Esophagus squamous epithelium (tissue), 4 donors: Measurements from ENCODE around the gene SLC1A3.

Experiments
- POLR2A ChIP-seq, 4 donors: fragments of 450-650 bp; IDR thresholded peaks; one replicate each; pipeline ENCODE4 v1.6.1; 2017; ENCODE audit warnings: antibody characterized with exemption in 4 of 4, mild to moderate bottlenecking in 4 of 4, moderate library complexity in 3 of 4
- TF ChIP-seq, protein P1 (sequence below), 6 experiments: fragments of 450-650 bp in 4 of 6; fragments of 200-600 bp in 2 of 6; sonication (generic) in 2 of 6; IDR thresholded peaks; one replicate each; pipeline ENCODE4 v1.5.1; 2016 to 2019; ENCODE audit warnings: antibody characterized with exemption in 6 of 6, mild to moderate bottlenecking in 4 of 6, moderate library complexity in 4 of 6

DNA sequence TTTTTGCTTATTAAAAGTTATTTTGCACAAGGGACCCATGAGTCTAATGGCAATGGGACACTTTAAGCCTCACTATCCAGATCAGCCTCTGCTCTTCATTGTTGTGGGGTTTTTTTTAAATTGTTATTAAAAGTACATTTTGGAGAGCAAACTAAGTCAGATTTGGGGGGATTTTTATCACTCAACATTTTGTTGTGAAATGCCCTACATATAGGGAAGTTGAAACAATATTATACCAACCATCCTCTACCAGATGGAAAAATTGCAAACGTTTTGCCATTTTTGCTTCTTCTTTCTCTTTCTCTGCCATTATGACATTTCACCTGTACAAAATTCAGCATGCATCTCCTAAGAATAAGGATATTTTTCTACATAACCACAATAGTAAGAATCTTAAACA lies 75.3 kb downstream of the SLC1A3 start:
- TF ChIP-seq POLR2A (IDR thresholded peaks at IDR 0.05): no peak
- TF ChIP-seq, protein P1, sequence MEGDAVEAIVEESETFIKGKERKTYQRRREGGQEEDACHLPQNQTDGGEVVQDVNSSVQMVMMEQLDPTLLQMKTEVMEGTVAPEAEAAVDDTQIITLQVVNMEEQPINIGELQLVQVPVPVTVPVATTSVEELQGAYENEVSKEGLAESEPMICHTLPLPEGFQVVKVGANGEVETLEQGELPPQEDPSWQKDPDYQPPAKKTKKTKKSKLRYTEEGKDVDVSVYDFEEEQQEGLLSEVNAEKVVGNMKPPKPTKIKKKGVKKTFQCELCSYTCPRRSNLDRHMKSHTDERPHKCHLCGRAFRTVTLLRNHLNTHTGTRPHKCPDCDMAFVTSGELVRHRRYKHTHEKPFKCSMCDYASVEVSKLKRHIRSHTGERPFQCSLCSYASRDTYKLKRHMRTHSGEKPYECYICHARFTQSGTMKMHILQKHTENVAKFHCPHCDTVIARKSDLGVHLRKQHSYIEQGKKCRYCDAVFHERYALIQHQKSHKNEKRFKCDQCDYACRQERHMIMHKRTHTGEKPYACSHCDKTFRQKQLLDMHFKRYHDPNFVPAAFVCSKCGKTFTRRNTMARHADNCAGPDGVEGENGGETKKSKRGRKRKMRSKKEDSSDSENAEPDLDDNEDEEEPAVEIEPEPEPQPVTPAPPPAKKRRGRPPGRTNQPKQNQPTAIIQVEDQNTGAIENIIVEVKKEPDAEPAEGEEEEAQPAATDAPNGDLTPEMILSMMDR (IDR thresholded peaks at IDR 0.05): no peak
